GM21717 (cell line): ENCODE data around the gene PNKP.

Source experiments
- ATAC-seq: cut with Tn5 transposase; IDR thresholded peaks from one replicate; pipeline ENCODE4 v1.9.1; 2021; ENCODE audit warnings: mild to moderate bottlenecking, moderate library complexity; ENCODE audit not compliant: unreplicated experiment

PNKP gene

GRCh38 chr19:49890349-49891311 lies 23.3 kb upstream of the PNKP start:
- no peak for ATAC-seq

GRCh38 chr19:49889687-49890348 lies 22.4 kb upstream of the PNKP start:
- ATAC-seq = no peak

- no peak for ATAC-seq
These were observed 21.8 kb upstream of the PNKP start for GRCh38 chr19:49889038-49889686.

- no peak for ATAC-seq
These were observed 21.1 kb upstream of the PNKP start for GRCh38 chr19:49888510-49888824.

- no peak for ATAC-seq
These were observed 20.5 kb upstream of the PNKP start for GRCh38 chr19:49887665-49888509.

- no peak for ATAC-seq
These were observed 19.8 kb upstream of the PNKP start for GRCh38 chr19:49887037-49887664.

GRCh38 chr19:49884760-49885159 lies 17.4 kb upstream of the PNKP start:
- no peak for ATAC-seq

- no peak for ATAC-seq
These were observed 16.7 kb upstream of the PNKP start for GRCh38 chr19:49884109-49884508.

- ATAC-seq = no peak
These were observed 15.7 kb upstream of the PNKP start for GRCh38 chr19:49883094-49883493.

GRCh38 chr19:49882643-49883042 lies 15.3 kb upstream of the PNKP start:
- ATAC-seq = no peak

GRCh38 chr19:49881672-49882394 lies 14.5 kb upstream of the PNKP start:
- ATAC-seq = no peak

- no peak for ATAC-seq
These were observed 13.8 kb upstream of the PNKP start for GRCh38 chr19:49881186-49881585.

GRCh38 chr19:49880162-49880869 lies 12.9 kb upstream of the PNKP start:
- ATAC-seq = no peak

GRCh38 chr19:49879243-49879963 lies 12.0 kb upstream of the PNKP start:
- no peak for ATAC-seq

GRCh38 chr19:49878744-49879070 lies 11.3 kb upstream of the PNKP start:
- ATAC-seq = no peak

- peak; percentile 35 for ATAC-seq
These were observed 10.7 kb upstream of the PNKP start for GRCh38 chr19:49877879-49878743.

- ATAC-seq = peak; percentile 49
These were observed 9.9 kb upstream of the PNKP start, which contains the start of the genes AKT1S1 and TBC1D17 for GRCh38 chr19:49877020-49877878. TSS of gene AKT1S1 (minus strand) at chr19:49877355. CDS start at chr19:49873295, 4,060 bp downstream. TSS of gene TBC1D17 (plus strand) at chr19:49877702. CDS start at chr19:49877724, 22 bp downstream.
